HG03280 (cell line): ENCODE data around the gene NFATC2.

Source experiments
- ATAC-seq: cut with Tn5 transposase; IDR thresholded peaks from one replicate; pipeline ENCODE4 v1.9.1; 2021; ENCODE audit warnings: mild to moderate bottlenecking, moderate library complexity; ENCODE audit not compliant: unreplicated experiment

The NFATC2 gene

GRCh38 chr20:51437182-51437924 lies 105.2 kb downstream of the NFATC2 start:
- ATAC-seq = no peak

- no peak for ATAC-seq
Measured at GRCh38 chr20:51434580-51435247, 107.8 kb downstream of the NFATC2 start.

- ATAC-seq = no peak
Measured at GRCh38 chr20:51434026-51434425, 108.5 kb downstream of the NFATC2 start.

GRCh38 chr20:51432875-51433274 lies 109.6 kb downstream of the NFATC2 start:
- ATAC-seq = no peak

GRCh38 chr20:51432251-51432784 lies 110.2 kb downstream of the NFATC2 start:
- no peak for ATAC-seq

- ATAC-seq = no peak
Measured at GRCh38 chr20:51431321-51431720, 111.2 kb downstream of the NFATC2 start.

GRCh38 chr20:51430198-51430950 lies 112.1 kb downstream of the NFATC2 start:
- no peak for ATAC-seq

GRCh38 chr20:51429696-51430095 lies 112.8 kb downstream of the NFATC2 start:
- no peak for ATAC-seq

- no peak for ATAC-seq
Measured at GRCh38 chr20:51429144-51429482, 113.4 kb downstream of the NFATC2 start.

GRCh38 chr20:51428401-51429143 lies 113.9 kb downstream of the NFATC2 start:
- ATAC-seq = no peak

GRCh38 chr20:51427651-51428291 lies 114.7 kb downstream of the NFATC2 start:
- ATAC-seq = no peak

GRCh38 chr20:51426718-51427650 lies 115.5 kb downstream of the NFATC2 start:
- no peak for ATAC-seq

GRCh38 chr20:51425347-51426106 lies 117.0 kb downstream of the NFATC2 start:
- ATAC-seq = no peak

- ATAC-seq = no peak
Measured at GRCh38 chr20:51424270-51425117, 118.0 kb downstream of the NFATC2 start.

GRCh38 chr20:51423810-51424209 lies 118.7 kb downstream of the NFATC2 start:
- no peak for ATAC-seq

GRCh38 chr20:51423290-51423667 lies 119.2 kb downstream of the NFATC2 start:
- ATAC-seq = peak; percentile 48

- no peak for ATAC-seq
Measured at GRCh38 chr20:51422514-51423289, 119.8 kb downstream of the NFATC2 start.
